HG03565 (cell line): ENCODE data around the gene MTCH2.
"Not testable (repeated sequence)": the region's sequence is repeated elsewhere in the genome, so short reads cannot be mapped to it uniquely, and the experiment has no call there.

Experiments used
- ATAC-seq: cut with Tn5 transposase; IDR thresholded peaks from one replicate; pipeline ENCODE4 v1.9.1; 2021; ENCODE audit warnings: mild to moderate bottlenecking, moderate library complexity; ENCODE audit not compliant: unreplicated experiment

MTCH2 gene

GRCh38 chr11:47640506-47640905, 1.9 kb downstream of the MTCH2 start:
- ATAC-seq: not testable (repeated sequence)

DNA sequence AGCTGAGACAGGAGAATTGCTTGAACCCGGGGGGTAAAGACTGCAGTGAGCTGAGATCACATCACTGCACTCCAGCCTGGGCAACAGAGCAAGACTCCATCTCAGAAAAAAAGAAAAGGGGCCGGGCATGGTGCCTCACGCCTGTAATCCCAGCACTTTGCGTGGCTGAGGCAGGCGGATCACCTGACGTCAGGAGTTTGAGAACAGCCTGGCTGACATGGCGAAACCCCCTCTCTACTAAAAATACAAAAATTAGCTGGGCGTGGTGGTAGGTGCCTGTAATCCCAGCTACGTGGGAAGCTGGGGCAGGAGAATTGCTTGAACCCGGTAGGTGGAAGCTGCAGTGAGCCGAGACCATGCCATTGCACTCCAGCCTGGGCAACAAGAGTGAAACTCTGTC, 6.0 kb downstream of the MTCH2 start:
- not testable (repeated sequence) for ATAC-seq

DNA sequence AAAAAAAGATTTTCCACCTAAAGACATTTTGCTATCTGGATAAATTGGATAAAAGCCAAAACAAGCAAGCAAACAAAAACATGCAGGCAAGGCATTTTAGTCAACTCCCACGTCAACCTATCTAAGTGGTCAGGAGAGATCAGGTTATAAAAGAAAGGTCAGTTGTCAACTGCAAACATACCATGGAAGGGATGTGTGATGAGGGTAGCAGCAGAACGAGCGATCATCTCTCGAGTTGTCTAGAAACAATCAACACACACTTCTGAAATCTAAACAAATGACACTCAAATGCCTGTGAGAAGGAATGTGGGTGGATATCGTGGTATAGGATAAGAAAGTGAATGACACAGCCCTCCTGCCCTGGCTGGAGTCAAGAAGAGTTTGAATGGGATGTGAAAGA, 10.9 kb downstream of the MTCH2 start:
- no peak for ATAC-seq

GRCh38 chr11:47628026-47628425, 14.3 kb downstream of the MTCH2 start:
- no peak for ATAC-seq

DNA sequence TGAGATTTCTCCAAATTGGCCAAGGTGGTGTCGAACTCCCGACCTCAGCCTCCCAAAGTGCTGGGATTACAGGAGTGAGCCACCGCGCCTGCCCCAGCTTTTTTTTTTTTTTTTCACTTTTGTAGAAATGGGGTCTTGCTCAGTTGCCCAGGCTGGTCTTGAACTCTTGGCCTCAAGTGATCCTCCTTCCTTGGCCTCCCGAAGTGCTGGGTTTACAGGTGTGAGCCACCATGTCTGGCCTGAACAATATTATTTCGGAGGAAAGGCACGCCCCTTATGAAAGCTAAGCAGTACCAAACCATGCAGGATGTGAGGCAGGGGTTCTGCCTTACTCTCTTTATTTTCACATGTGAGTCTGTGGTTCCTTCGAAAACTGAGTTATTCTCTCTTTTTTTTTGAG, 16.1 kb downstream of the MTCH2 start:
- ATAC-seq: no peak

DNA sequence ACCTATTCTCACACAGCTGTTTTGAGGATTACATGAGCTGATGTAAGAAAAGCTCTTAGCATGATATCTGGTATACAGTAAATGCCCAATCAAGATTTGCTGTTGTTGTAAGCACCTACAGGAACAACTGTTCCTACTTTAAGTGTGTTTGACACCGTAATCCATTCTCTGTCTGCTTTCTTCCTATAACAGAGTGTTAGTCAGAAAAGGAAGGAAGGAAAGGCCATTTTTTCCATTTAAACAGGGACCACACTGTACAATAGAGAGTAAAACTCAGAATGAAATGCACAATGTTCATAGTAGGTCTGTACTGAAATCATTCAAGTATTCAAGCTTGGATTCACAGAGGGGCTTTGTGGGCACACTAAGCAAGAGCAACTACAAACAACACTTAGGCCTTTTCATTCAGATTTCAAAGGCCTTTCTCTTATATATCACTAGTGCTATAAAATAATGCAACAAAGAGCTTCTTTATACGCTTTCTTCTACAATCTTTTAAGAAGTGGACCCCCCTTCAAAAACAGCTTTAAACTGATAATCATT, 21.5 kb downstream of the MTCH2 start:
- no peak for ATAC-seq

- peak; percentile 17 for ATAC-seq
Observed at GRCh38 chr11:47617417-47617809, 24.9 kb downstream of the MTCH2 start.

GRCh38 chr11:47616726-47617416, 25.5 kb downstream of the MTCH2 start:
- peak; percentile 41 for ATAC-seq

GRCh38 chr11:47615249-47615648, 27.1 kb downstream of the MTCH2 start:
- no peak for ATAC-seq

- peak; percentile 84 for ATAC-seq
Observed at GRCh38 chr11:47611348-47611794, 31.0 kb downstream of the MTCH2 start.

DNA sequence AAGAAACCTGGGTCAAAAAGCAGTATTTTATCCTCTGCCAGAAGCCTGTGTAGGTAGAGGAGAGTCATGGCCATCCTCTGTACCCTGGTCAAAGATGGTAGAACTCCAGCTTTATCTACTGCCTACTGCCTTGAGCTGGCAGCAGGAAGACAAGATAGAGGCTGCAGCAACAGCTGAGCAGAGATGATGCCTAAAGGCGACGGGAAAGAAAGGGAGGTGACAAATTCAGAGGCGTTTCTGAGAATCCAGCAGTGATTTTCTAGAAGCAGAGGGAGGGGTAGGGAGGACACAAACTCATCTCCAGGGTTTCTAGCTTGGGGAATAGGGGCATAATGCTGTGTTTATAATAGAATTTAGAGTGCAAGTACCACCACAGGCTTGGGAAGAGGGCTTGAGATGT, 32.7 kb downstream of the MTCH2 start:
- ATAC-seq: no peak

DNA sequence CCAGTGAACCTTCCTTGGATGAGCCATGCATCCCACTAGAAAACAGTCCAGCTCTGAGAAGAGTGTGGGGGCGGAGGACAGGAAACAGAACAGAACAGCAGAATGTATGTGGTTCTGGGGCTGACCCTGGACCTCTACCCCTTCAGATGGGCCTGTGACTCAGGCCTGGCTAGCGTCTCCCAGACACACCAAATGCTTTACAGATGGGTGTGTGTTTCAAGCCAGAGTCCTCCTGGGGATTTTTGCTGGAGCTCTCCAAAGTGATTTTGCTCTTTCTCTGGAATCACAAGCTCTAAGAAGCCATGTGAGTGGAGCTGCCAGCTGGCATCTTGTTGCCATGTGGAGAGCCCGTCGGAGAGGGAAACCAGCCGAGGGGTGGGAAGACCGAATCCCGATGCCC, 35.0 kb downstream of the MTCH2 start:
- no peak for ATAC-seq

- ATAC-seq: no peak
Observed at GRCh38 chr11:47606731-47607130, 35.6 kb downstream of the MTCH2 start.

GRCh38 chr11:47605921-47606320, 36.4 kb downstream of the MTCH2 start:
- ATAC-seq: no peak

DNA sequence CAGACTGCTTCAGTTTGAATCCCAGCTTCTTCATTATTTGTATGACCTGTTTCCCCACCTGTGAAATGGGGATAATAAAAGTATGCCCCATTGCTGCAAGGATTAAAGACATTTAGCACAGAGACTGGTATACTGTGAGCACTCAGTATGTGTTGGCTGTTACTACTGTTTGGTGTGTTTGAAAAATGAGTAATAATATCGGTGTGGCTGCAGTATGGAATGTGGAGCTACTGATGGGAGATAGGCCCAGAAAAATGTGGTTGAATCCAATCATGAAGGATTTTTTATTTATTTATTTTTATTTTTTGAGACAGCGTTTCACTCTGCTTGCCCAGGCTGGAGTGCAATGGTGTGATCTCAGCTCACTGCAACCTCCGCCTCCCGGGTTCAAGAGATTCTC, 39.1 kb downstream of the MTCH2 start:
- ATAC-seq: no peak

GRCh38 chr11:47599902-47600301, 42.5 kb downstream of the MTCH2 start:
- ATAC-seq: no peak

DNA sequence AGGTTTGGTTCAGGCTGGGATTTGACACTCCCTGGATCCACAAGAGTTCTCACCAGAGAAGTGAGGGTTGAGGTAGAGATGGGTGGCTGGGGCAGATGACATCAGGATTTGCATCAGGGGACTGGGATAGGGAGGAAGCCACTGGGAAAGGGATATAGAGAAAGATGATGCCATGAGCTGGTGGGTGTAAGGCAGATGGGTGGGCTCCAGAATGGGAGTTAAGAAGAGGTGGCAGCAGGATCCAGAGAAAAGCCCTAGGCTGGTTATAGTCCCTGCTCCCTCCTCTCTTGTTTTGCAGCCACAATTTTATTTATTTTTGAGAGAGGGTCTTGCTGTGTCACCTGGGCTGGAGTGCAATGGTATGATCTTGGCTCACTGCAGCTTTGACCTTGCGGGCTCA, 46.4 kb downstream of the MTCH2 start:
- no peak for ATAC-seq

DNA sequence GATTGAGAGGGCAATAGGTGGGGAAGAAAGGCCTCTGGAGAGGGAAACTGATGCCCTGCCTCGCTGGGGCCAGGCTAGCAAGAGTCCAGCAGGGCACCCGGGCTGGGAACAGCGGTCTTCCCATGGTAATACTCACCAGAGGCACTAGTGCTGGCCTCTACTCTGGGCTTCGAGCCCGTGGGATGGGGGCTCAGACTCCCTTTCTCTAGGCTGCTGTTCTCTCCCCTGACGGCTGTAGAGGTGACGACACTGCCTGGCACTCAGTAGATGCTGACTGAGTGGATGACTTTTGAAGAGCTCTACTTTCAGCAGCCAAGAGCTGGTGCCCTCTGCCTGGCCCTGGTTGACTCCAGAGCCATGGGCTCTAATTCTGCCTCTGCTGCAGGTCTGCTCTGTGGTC, 47.3 kb downstream of the MTCH2 start:
- no peak for ATAC-seq

DNA sequence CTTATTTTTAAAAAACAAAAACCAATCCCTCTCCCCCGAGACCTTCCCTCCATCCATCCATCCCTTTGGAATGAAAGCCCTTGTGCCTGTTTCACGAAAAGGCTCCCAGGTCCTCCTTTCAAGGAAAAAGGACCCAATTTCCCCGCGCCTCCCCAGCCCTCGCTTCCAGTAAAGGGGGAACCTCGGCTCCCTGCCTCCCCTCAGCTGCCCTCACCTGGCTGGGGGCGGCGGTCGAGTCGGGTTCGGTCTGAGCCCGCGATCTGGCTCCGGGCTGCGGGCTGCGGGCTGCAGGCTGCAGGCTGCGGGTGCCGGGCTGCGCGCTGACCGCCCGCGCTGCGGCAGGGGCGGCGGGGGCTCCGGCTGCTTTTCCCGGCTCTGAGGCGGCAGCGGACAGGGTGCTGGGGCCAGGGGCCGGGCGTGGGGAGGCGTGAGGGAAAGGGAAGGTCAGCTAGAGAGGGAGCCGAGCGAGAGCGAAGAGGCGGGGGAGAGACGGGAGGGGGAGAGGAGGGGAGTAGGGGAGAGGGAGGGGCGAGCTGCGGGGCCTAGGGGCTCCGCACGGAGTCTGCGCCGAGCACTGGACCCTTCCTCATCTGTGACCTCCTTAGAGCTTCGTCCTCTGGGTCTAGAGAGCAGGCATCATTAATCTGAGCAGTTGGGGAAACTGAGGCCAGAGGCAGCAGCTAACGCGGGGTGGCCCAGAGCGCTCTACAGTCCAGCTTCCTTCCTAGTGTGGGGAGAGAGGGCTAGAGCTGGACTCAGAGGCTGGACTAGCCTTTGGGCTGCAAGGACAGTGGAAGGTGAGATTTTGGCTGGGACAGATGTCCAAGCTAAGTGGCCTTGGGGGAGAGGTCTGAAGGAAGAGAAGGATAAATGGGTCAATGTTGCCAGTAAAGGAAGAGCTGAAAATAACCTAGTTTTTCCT, 48.2 kb downstream of the MTCH2 start, which contains the start of gene C1QTNF4:
Gene C1QTNF4, minus strand, starts transcription at position 478 of the 922 bp plus-strand sequence. CDS start 3,601 bp downstream, outside the sequence.
- ATAC-seq: no peak

DNA sequence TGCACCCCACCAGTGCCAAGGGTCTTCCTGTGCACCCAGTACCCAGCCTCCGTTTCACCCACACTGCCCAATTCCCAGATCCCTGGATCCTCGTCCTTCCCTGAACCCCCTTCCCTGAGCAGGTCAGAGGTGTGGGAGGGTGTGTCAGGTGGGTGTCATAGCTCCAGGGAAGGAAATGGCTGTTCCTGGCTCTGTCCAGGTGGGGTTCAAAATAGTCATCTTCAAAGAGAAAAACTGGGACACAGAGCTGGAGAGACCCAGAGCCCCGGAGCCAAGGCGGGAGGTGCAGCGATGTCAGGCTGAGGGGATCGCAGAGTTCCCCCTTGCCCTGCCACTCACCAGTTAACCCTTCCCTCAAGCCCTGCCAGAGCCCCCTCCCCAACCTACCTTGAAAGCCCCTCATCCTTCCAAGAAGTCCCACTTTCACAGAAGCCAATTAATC, 48.8 kb downstream of the MTCH2 start:
- no peak for ATAC-seq

- ATAC-seq: no peak
Observed at GRCh38 chr11:47592970-47593369, 49.4 kb downstream of the MTCH2 start.

GRCh38 chr11:47592251-47592650, 50.1 kb downstream of the MTCH2 start:
- ATAC-seq: no peak
